SK-MEL-5 (cell line): ENCODE results near the gene CHST11. TPM values are rescaled to one million over a fixed set of nuclear protein-coding genes. Genes with fewer than 3 reads are reported as not detected.

Experiments
- DNase-seq: peaks from one replicate; pipeline ENCODE4 v3.0.0-alpha.2; 2016; ENCODE audit warnings: low read depth, low spot score
- in situ Hi-C: cut with HindIII; loops from 2 replicates; pipeline ENCODE4 v1.10.0; 2016; ENCODE audit warnings: low sequenced_read_pairs, high pct_unique_total_duplicates, low pct_unique_long_range_greater_than_20kb
- total RNA-seq: library from RNA; depleted of rRNA; stranded (reverse); fragments of >200 nt; shearing (Covaris generic); gene quantifications from 2 replicates; pipeline ENCODE4 v1.2.3, GENCODE V29; 2014

The CHST11 gene
- total RNA-seq, 1 experiment from 2014 or later: 27.4 TPM

GRCh38 chr12:104724992-104725585 is 268.3 kb downstream of the CHST11 start:
- DNase-seq: no peak
- in situ Hi-C loops: no loop called here

GRCh38 chr12:104725610-104726009 is 268.9 kb downstream of the CHST11 start:
- in situ Hi-C loops: no loop called here

GRCh38 chr12:104727726-104728465 is 271.1 kb downstream of the CHST11 start:
- in situ Hi-C loops: no loop called here
- peak; percentile 75 for DNase-seq

More at GRCh38 chr12:104725610-104726009, 268.9 kb downstream of the CHST11 start:
- no peak for DNase-seq

GRCh38 chr12:104729091-104729490 is 272.3 kb downstream of the CHST11 start:
- DNase-seq: no peak
- in situ Hi-C loops: no loop called here

- in situ Hi-C loops: no loop called here
- DNase-seq: no peak
Observed at GRCh38 chr12:104729610-104730446, 273.1 kb downstream of the CHST11 start.

GRCh38 chr12:104730763-104731162 is 274.0 kb downstream of the CHST11 start:
- in situ Hi-C loops: no loop called here
- no peak for DNase-seq

GRCh38 chr12:104733717-104734175 is 277.0 kb downstream of the CHST11 start:
- in situ Hi-C loops: no loop called here
- peak; percentile 70 for DNase-seq

GRCh38 chr12:104734541-104735095 is 277.9 kb downstream of the CHST11 start:
- in situ Hi-C loops: no loop called here
- DNase-seq: no peak

- no peak for DNase-seq
- in situ Hi-C loops: no loop called here
Observed at GRCh38 chr12:104735801-104736200, 279.1 kb downstream of the CHST11 start.

- DNase-seq: no peak
Observed at GRCh38 chr12:104736307-104736706, 279.6 kb downstream of the CHST11 start.

GRCh38 chr12:104737113-104737512 is 280.4 kb downstream of the CHST11 start:
- in situ Hi-C loops: no loop called here

More at GRCh38 chr12:104736307-104736706, 279.6 kb downstream of the CHST11 start:
- in situ Hi-C loops: no loop called here

GRCh38 chr12:104737791-104738301 is 281.1 kb downstream of the CHST11 start:
- in situ Hi-C loops: no loop called here

More at GRCh38 chr12:104737113-104737512, 280.4 kb downstream of the CHST11 start:
- DNase-seq: no peak

GRCh38 chr12:104738331-104738730 is 281.6 kb downstream of the CHST11 start:
- DNase-seq: no peak
- in situ Hi-C loops: no loop called here

More at GRCh38 chr12:104737791-104738301, 281.1 kb downstream of the CHST11 start:
- no peak for DNase-seq

- DNase-seq: no peak
- in situ Hi-C loops: no loop called here
Observed at GRCh38 chr12:104738776-104739642, 282.3 kb downstream of the CHST11 start.

- DNase-seq: no peak
- in situ Hi-C loops: no loop called here
Observed at GRCh38 chr12:104740668-104741067, 283.9 kb downstream of the CHST11 start.

GRCh38 chr12:104741077-104741476 is 284.3 kb downstream of the CHST11 start:
- in situ Hi-C loops: no loop called here
- DNase-seq: no peak
